Left hindlimb (tissue), 1 donor: Measurements from ENCODE around the gene MRPL48.
"Not testable (repeated sequence)": the region's sequence is repeated elsewhere in the genome, so short reads cannot be mapped to it uniquely, and the experiment has no call there.

Experiments
- DNase-seq: peaks from one replicate; pipeline ENCODE4 v3.0.0-alpha.2; 2018

The MRPL48 gene

GRCh38 chr11:73852049-73852448, 64.4 kb downstream of the MRPL48 start:
- DNase-seq, result no peak

GRCh38 chr11:73854680-73855079, 67.0 kb downstream of the MRPL48 start:
- DNase-seq, result no peak

- no peak for DNase-seq
Observed at GRCh38 chr11:73856031-73856567, 68.4 kb downstream of the MRPL48 start.

GRCh38 chr11:73859671-73860070, 72.0 kb downstream of the MRPL48 start:
- no peak for DNase-seq

GRCh38 chr11:73860202-73860601, 72.5 kb downstream of the MRPL48 start:
- no peak for DNase-seq

- DNase-seq, result no peak
Observed at GRCh38 chr11:73862986-73863385, 75.3 kb downstream of the MRPL48 start.

- DNase-seq, result no peak
Observed at GRCh38 chr11:73866095-73866579, 78.5 kb downstream of the MRPL48 start.

- no peak for DNase-seq
Observed at GRCh38 chr11:73866586-73866996, 78.9 kb downstream of the MRPL48 start.

- DNase-seq, result no peak
Observed at GRCh38 chr11:73869332-73869949, 81.8 kb downstream of the MRPL48 start.

GRCh38 chr11:73870261-73870660, 82.6 kb downstream of the MRPL48 start:
- no peak for DNase-seq

- DNase-seq, result peak; percentile 57
Observed at GRCh38 chr11:73872749-73873357, 85.2 kb downstream of the MRPL48 start.

- no peak for DNase-seq
Observed at GRCh38 chr11:73875380-73875779, 87.7 kb downstream of the MRPL48 start.

- DNase-seq, result no peak
Observed at GRCh38 chr11:73875840-73876239, 88.2 kb downstream of the MRPL48 start.

GRCh38 chr11:73876424-73877310, 89.0 kb downstream of the MRPL48 start, which contains the start of the genes COA4 and PAAF1:
Gene COA4 (minus strand): TSS chr11:73876846. CDS start chr11:73873378, 3,468 bp downstream.
Gene PAAF1 (plus strand): TSS chr11:73876999. CDS start chr11:73877022, 23 bp downstream.
- DNase-seq, result peak; percentile 97

- no peak for DNase-seq
Observed at GRCh38 chr11:73878771-73879170, 91.1 kb downstream of the MRPL48 start.

- not testable (repeated sequence) for DNase-seq
Observed at GRCh38 chr11:73880449-73880848, 92.8 kb downstream of the MRPL48 start.

- no peak for DNase-seq
Observed at GRCh38 chr11:73883856-73884255, 96.2 kb downstream of the MRPL48 start.

- DNase-seq, result no peak
Observed at GRCh38 chr11:73888244-73888643, 100.6 kb downstream of the MRPL48 start.

- no peak for DNase-seq
Observed at GRCh38 chr11:73889019-73889418, 101.3 kb downstream of the MRPL48 start.

GRCh38 chr11:73889536-73889935, 101.9 kb downstream of the MRPL48 start:
- no peak for DNase-seq

- no peak for DNase-seq
Observed at GRCh38 chr11:73893041-73893440, 105.4 kb downstream of the MRPL48 start.

GRCh38 chr11:73894725-73895335, 107.2 kb downstream of the MRPL48 start:
- no peak for DNase-seq

GRCh38 chr11:73902303-73902702, 114.6 kb downstream of the MRPL48 start:
- no peak for DNase-seq
